ENCODE data around the gene NFASC.

DNA sequence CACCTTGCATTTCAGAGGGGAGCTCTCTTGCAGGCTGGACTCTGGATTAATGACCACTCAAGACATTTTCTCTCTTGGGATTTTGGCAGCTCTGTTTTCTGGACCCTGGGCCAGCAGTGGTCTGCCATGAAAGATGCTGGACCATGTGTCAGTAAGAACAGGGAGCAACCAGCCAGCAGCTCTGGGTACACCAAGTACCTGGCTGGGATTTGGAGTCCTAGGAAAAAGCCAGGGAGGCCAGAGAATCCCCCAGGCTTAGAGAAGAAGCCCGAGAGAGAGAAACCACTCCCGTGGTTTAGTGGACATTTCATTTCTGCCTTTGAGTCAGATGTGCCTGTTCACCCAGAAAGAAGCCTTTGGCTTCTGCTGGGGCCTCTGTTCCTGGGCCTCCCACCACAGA, 2.5 kb downstream of the NFASC start:
- TF ChIP-seq, protein P1, sequence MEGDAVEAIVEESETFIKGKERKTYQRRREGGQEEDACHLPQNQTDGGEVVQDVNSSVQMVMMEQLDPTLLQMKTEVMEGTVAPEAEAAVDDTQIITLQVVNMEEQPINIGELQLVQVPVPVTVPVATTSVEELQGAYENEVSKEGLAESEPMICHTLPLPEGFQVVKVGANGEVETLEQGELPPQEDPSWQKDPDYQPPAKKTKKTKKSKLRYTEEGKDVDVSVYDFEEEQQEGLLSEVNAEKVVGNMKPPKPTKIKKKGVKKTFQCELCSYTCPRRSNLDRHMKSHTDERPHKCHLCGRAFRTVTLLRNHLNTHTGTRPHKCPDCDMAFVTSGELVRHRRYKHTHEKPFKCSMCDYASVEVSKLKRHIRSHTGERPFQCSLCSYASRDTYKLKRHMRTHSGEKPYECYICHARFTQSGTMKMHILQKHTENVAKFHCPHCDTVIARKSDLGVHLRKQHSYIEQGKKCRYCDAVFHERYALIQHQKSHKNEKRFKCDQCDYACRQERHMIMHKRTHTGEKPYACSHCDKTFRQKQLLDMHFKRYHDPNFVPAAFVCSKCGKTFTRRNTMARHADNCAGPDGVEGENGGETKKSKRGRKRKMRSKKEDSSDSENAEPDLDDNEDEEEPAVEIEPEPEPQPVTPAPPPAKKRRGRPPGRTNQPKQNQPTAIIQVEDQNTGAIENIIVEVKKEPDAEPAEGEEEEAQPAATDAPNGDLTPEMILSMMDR (IDR thresholded peaks at IDR 0.05; ENCODE audit: low read depth, low read length, poor library complexity, severe bottlenecking): no peak
- no peak for TF ChIP-seq EZH2phosphoT487 (IDR thresholded peaks at IDR 0.05; ENCODE audit: borderline replicate concordance, low read length)
